ENCODE measurements around the gene SMC1B.
"Not testable (repeated sequence)": the region's sequence is repeated elsewhere in the genome, so short reads cannot be mapped to it uniquely, and the experiment has no call there.

Gene SMC1B

DNA sequence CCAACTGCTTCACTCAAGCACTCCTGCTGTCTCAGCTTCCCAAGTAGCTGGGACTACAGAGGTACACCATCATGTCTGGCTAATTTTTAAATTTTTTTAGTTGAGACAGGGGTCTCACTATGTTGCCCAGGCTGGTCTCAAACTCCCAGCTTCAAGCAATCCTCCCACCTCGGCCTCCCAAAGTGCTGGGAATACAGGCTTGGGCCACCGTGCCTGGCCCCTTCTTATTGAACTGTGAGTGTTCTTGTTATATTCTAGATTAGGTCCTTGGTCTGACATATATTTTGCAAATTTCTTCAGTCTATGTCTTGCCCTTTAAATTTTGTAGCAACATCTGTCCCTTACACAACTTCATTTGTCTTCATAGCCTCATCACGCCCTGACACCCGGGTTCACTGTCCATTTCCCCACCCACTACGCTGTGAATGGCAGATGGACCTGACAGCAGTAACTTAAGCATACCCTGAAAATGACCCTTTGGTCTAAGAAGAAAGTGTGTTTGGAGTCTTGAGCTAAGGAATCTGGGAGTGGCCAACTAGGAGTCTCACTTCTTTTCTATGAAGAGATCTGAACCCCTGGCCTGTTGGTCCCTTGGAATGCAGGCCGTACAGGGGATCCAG, 107.8 kb downstream of the SMC1B start:
- no peak for DNase-seq (ENCODE audit: low read depth in 3 of 3, low spot score in 1 of 3)

DNA sequence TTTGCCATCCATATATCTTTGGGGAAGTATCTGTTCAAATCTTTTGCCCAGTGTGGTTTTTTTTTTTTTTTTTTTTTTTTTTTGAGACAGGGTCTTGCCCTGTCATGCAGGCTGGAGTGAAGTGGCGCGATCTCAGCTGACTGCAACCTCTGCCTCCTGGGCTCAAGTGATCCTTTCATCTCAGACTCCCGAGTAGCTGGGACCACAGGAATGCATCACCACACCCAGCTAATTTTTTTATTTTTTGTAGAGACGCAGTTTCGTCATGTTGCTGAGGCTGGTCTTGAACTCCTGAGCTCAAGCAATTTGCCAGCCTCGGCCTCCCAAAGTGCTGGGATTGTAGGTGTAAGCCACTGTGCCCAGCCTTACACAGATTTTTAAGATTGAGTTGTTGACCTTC, 108.4 kb downstream of the SMC1B start:
- no peak for DNase-seq (ENCODE audit: low read depth in 3 of 3, low spot score in 1 of 3)

DNA sequence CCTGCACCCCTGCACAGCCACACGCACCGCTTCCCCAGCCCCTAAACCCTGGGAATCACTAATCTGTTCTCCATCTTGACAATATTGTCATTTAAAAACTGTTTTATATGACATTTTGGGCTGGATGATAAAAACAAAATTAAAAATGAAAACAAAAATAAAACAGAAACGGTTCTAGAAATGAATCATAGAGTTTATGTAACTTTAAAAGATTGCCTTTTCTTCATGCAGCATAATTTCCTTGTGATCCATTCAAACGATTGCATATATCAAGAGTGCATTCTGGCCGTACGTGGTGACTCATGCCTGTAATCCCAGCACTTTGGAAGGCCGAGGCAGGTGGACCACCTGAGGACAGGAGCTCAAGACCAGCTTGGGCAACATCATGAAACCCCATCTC, 110.2 kb downstream of the SMC1B start:
- no peak for DNase-seq (ENCODE audit: low read depth in 3 of 3, low spot score in 1 of 3)

- no peak for DNase-seq (ENCODE audit: low read depth in 3 of 3, low spot score in 1 of 3)
Observed at GRCh38 chr22:45302751-45303150, 110.6 kb downstream of the SMC1B start.

GRCh38 chr22:45298934-45299505, 114.4 kb downstream of the SMC1B start:
- DNase-seq (ENCODE audit: low read depth in 3 of 3, low spot score in 1 of 3), result no peak

DNA sequence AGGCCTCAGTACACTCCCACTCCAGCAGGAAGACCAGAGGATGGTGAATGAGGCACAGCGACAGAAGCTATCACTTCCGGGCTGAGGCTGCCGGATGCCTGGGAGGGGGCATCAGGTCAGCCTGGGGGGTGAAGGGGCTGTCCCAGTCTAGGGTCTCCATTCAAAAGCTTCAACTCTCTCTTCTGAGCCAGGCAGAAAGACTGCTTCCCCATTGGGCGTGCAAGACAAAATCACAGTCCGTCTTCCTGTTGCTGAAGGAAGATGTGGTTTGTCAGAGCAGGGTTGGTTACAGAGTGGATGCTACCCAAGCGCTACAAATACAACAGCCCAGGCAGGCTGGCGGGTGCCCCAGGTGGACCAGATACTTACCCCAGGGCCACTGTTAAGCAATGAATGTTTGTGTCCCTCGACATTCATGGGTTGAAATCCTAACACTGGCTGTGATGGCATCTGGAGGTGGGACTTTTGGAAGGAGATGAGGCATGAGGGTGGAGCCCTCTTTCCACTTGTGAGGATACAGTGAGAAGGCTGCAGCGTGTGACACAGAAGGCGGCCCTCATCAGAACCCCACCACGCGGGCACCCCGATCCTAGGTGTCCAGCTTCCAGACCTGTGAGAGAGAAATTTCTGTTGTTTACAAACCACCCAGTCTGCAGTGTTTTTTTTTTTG, 116.6 kb downstream of the SMC1B start:
- no peak for DNase-seq (ENCODE audit: low read depth in 3 of 3, low spot score in 1 of 3)

DNA sequence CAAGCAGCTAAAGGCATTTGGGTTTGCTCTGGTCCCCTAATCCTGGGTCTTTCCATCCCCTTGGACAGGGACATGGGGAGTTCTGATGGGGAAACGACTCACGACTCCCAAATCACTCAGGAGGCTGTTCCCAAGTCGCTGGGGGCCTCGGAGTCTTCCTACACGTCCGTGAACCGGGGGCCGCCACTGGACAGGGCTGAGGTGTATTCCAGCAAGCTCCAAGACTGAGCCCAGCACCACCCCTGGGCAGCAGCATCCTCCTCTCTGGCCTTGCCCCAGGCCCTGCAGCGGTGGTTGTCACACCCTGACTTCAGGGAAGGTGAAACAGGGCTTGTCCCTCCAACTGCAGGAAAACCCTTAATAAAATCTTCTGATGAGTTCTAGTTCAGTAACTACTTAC, 117.9 kb downstream of the SMC1B start:
- no peak for DNase-seq (ENCODE audit: low read depth in 3 of 3, low spot score in 1 of 3)

GRCh38 chr22:45295004-45295403, 118.4 kb downstream of the SMC1B start:
- not testable (repeated sequence) for DNase-seq (ENCODE audit: low read depth in 3 of 3, low spot score in 1 of 3)
